WI38 (cell line): Measurements from ENCODE around the gene TMEM212.
"Not testable (repeated sequence)": the region's sequence is repeated elsewhere in the genome, so short reads cannot be mapped to it uniquely, and the experiment has no call there.

Experiments used
- H3K4me3 ChIP-seq: 2 replicates; pipeline ENCODE4 v1.5.1; 2011; ENCODE audit warnings: low read depth, mild to moderate bottlenecking, control low read depth, low read length
- TF ChIP-seq, protein P1 (sequence below): IDR thresholded peaks from 2 replicates; pipeline ENCODE4 v1.5.1; 2012; ENCODE audit warnings: low read depth, mild to moderate bottlenecking, control low read depth, low read length

Gene TMEM212

DNA sequence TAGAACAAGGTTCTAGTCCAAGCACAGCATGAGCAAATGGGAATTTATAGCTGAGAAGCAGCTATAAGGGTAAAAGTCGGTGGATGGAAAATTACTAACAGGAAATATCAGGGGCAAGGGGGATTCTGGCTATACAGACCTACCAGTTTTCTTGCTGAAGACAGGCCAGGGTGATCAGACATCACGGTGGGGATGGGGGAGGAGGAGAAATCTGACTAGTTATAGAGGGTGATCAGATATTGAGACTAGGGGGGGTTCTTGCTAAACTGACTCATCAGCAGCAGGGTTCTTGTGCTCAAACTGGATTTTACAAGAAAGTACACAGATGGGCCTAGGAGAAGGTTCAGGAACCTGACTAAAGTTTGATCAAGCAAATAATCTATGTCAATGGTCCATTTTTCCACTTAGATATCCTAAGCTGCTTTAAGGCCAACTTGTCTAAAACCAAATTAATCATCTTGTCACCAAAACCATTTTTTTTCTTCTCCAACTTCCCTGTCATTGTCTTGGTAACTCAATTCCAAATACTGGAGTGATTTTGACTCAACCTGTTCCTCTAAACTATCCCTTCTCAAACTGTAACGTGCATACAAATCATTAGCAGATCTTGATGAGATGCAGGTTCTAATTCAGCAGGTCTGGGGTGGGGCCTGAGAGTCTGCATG lies 4.6 kb downstream of the TMEM212 start:
- TF ChIP-seq, protein P1, sequence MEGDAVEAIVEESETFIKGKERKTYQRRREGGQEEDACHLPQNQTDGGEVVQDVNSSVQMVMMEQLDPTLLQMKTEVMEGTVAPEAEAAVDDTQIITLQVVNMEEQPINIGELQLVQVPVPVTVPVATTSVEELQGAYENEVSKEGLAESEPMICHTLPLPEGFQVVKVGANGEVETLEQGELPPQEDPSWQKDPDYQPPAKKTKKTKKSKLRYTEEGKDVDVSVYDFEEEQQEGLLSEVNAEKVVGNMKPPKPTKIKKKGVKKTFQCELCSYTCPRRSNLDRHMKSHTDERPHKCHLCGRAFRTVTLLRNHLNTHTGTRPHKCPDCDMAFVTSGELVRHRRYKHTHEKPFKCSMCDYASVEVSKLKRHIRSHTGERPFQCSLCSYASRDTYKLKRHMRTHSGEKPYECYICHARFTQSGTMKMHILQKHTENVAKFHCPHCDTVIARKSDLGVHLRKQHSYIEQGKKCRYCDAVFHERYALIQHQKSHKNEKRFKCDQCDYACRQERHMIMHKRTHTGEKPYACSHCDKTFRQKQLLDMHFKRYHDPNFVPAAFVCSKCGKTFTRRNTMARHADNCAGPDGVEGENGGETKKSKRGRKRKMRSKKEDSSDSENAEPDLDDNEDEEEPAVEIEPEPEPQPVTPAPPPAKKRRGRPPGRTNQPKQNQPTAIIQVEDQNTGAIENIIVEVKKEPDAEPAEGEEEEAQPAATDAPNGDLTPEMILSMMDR, result no peak
- no peak overlapping the region for H3K4me3 ChIP-seq

DNA sequence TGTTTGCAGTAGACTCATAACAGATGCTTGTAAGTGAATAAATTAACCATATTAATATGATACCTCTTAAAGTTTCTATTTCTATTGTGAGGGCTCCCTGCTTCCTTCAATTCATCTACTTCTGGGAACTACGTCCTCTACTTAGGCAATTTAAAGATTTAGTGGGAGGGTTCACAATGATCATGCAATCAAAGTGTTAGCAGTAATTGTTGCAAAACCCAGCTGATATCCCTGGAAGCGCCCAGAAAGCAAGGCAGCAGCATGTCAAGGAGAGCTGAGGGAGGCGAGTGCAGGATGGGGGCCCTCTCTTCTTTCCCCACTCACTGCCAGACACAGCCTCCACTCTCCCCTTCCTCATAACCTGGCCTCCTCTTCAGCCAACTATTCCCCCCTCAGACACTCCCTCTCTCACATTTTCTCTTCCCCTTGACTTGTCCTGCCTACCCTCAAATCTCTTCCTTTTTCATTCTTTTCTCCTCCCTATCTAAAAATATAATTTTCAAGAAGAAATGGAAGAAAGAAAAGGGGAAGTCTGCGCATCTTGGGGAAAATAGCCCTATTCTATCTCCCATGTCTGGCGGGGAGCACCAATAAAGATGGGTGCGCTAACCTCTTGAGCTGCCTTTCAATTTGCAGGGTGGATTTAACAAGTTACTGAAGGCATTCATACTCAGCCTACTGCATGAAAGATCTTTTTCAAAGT lies 6.6 kb downstream of the TMEM212 start:
- H3K4me3 ChIP-seq, result no peak overlapping the region
- TF ChIP-seq, protein P1, result no peak

DNA sequence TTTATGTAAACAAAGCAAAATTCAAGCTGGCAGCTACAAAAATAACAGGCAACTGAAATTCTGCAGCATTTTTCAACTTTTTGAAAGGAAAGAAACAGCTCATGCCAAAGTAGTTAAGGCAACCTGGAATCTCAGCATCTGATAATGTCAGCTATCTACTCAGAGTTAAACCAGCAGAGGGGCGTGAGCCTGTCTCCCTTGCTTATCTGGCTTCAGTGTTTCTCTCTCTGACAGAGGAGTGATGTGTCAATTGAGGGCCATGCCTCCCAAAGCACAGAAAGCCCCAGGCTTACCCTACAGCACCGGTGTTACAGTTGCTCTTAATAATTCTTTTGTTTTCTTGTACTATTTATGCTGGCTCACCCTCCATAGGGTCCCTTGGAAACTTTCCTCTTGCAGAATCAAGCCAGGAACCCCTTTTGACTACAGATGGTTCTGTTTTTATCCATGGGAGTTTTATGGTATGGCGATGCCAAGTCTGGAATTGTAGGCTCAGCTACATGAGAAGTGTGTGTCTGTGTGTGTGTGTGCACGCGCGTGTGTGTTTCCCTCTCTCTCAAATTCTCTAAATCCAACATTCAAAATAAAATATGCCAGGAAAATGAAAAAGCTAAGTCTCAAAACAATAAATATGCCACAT lies 7.3 kb downstream of the TMEM212 start:
- no peak overlapping the region for H3K4me3 ChIP-seq
- TF ChIP-seq, protein P1, result no peak

DNA sequence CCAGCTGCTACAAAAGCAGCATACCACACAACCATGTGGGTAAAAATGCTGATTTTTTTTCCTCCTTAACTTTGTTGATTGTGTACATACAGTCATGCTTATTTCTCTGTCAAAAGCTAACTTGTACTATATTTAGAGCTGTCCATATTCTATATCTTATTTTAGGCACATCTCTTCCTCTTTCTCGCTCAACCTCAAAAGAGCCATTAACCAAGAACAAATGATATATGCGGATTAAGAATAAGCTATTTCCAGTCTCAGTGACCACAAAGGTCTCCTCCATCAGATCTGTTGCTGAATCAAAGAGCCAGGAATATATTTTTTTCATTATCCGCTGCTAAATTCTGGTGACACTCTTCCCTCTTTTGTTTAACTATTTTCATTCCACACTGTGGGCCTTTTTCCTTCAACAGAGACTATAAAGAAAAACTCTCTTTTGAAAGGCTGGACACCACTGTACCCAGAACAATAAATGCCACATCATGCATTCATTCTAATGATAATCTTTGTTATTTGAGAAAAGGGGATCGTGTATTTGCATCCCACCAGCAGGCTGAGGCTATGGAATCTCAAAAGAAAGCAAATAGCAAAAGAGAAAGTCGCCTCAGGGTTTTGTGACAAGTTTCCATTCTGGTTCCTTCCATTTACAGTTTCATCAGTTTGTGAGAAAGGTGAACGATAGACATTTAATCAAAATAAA lies 8.0 kb downstream of the TMEM212 start:
- H3K4me3 ChIP-seq, result no peak overlapping the region
- TF ChIP-seq, protein P1, result no peak

DNA sequence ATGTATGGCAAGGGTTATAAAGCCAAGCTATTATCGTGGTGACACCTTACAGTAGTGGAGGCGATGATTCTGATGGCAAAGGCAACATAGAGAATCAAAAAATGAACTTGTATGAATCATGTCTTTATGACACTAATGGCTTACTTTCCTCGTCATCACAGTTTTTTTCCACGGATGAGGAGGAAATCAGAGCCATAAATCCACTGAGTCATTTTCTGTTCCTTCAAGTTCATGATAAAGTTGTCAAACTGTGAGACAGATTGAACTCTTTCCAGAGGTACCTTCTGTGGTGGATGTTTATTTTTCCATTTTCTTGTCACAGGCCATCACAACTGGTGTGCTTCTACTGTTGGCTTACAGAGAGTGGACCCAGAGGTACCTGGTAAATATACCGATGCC lies 8.5 kb downstream of the TMEM212 start:
- H3K4me3 ChIP-seq, result no peak overlapping the region
- TF ChIP-seq, protein P1, result no peak

DNA sequence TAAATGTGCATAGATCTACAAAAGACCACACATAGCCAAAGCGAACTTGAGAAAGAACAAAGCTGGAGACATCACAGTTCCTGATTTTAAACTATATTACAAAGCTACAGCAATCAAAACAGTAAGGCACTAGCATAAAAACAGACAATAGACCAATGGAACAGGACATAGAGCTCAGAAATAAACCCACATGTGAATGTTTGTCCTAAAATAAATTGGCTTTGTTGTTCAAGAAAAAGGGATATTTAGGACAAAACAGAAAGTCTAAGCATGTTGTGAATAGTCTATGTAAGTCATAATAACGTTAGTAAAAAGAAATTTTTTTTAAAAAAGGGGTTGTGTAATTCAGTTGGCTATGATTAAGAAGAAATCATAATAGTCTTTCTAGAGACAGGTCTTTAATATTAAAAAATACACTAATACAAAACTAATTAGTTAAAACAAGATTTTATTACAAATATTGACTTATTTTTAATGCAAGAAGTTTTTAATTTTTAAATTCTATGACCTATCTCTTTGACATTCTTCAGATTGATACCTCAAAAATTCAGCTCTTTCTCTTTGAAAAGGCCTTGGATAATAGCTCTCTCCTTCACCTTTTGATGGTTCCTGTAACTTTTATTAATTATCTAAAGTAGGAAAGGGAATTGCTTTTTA lies 11.6 kb downstream of the TMEM212 start:
- TF ChIP-seq, protein P1, result no peak
- no peak overlapping the region for H3K4me3 ChIP-seq

DNA sequence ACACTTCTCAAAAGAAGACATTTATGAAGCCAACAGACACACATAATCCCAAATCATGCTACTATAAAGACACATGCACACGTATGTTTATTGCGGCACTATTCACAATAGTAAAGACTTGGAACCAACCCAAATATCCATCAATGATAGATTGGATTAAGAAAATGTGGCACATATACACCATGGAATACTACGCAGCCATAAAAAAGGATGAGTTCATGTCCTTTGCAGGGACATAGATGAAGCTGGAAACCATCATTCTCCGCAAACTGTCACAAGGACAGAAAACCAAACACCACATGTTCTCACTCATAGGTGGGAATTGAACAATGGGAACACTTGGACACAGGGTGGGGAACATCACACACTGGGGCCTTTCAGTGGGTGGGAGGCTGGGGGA lies 15.6 kb downstream of the TMEM212 start:
- not testable (repeated sequence) for H3K4me3 ChIP-seq
